ENCODE measurements around the gene VAV3.
"Not testable (repeated sequence)": the region's sequence is repeated elsewhere in the genome, so short reads cannot be mapped to it uniquely, and the experiment has no call there.

VAV3 gene, protein sequence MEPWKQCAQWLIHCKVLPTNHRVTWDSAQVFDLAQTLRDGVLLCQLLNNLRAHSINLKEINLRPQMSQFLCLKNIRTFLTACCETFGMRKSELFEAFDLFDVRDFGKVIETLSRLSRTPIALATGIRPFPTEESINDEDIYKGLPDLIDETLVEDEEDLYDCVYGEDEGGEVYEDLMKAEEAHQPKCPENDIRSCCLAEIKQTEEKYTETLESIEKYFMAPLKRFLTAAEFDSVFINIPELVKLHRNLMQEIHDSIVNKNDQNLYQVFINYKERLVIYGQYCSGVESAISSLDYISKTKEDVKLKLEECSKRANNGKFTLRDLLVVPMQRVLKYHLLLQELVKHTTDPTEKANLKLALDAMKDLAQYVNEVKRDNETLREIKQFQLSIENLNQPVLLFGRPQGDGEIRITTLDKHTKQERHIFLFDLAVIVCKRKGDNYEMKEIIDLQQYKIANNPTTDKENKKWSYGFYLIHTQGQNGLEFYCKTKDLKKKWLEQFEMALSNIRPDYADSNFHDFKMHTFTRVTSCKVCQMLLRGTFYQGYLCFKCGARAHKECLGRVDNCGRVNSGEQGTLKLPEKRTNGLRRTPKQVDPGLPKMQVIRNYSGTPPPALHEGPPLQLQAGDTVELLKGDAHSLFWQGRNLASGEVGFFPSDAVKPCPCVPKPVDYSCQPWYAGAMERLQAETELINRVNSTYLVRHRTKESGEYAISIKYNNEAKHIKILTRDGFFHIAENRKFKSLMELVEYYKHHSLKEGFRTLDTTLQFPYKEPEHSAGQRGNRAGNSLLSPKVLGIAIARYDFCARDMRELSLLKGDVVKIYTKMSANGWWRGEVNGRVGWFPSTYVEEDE

DNA sequence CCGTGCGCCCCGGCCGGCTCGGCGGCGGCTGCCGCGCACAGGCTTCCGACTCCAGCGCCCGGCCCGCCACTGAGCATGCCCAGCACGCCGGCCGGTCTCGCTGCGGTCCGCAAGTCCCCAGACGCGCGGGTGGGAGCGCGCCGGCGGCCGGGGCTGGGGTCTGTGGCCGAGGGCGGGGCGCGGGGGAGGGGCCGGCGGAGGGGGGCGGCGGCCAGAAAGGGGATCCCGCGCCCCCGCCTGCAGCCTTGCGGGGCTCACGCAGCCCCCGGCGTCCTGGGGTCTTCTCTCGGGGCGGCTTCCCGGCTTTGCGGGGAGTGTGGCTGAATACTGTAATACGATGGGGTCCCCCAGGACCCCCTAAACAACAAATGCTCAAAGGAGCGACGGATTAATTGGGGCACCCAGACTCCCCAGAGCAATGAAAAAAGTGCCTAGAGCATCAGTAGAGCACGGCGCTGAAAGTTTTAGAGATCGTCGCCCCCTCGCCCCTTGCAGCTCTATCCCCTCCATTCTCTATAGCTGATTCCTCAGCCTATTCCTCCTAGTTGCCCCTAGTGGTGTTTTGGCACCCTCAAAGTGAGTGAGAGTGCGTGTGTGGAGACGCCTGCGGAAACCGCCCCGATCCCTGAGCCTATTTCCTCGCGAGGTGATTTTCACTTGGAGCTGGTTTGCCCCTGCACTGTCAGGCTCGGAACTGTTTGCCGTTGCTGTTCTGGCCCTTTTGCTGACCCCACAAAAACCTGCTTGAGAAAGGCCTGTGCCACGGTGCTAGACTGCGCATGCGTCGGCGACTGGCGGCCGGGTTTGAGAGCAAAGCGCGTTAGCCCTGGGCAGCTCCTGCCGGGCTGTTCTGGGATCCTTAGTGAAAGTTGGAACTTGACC lies at the start of gene VAV3:
TSS of gene VAV3 (minus strand) at position 71 of the 882 bp plus-strand sequence. CDS start 311 bp downstream, outside the sequence.
- DNase-seq = peak; percentile 92 to 94 (median 92)

DNA sequence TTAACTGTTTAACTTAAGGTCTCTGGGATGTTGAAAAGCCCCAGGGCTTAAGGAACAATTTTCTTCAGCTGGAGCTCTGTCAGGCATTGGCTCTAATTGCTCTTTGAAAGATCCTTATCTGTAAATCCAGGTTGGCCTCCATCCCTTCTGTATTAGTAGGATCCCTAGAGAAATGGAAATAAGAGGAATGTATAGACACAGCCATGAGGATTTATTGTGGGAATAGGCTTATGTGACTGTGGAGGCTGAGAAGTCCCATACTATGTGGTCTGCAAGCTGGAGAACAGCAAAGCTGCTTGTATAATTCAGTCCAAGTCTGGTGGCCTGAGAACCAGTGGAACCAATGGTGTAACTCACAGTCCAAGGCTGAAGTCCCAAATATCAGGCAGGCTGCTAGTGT lies 47.6 kb upstream of the VAV3 start:
- DNase-seq = no peak

GRCh38 chr1:108011295-108011694 lies 46.3 kb upstream of the VAV3 start:
- DNase-seq = peak in 1 of 3 donors; percentile 17

DNA sequence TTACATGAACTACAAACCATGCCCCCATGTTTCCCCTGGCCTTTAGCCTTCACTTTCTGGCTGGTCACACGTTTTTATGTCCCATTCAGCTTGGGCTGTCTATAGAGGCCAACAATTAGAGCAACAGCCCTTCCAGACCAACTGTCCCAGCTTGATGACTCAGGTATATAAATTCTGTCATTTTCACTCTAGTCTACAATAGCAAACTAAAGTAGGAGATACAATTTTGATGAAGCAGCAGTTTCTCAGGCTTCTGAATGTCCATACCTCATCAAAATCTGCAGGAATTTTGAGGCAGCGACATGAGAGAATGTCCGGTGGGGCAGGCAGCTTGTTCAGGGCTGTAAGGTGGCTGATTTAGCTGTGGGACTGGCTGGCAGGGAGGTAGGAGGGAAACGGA lies 45.6 kb upstream of the VAV3 start:
- DNase-seq = no peak

DNA sequence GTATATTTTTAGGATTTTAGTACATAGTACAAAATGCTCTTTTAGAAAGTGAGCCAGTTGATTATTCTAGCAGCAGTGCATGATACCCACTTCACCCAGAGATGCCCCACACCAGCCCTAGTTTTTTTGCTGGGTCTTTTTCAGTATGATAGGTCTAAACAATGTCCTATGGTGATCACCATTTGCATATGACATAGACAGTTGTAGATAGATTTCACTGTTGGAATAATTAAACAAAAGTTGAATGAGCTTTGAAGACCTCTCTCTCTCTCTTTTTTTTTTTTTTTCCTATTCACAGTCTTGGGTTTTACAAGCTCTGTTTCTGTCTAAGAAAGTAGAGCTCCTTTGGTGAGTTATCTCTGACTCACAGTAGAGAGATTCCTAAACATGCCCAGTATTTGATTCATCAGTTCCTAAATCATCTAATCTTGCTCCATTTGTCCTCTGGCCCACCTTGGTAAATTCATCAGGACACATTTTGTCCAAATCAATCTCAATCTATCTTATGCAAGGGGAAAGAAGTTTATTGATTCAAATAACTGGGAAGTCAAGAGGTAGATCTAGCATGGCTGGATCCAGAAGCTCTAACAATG lies 44.7 kb upstream of the VAV3 start:
- peak in 2 of 3 donors; percentile 25 to 35 for DNase-seq

- no peak for DNase-seq
Observed at GRCh38 chr1:108007531-108007930, 42.6 kb upstream of the VAV3 start.

GRCh38 chr1:108007070-108007469 lies 42.1 kb upstream of the VAV3 start:
- DNase-seq = no peak

DNA sequence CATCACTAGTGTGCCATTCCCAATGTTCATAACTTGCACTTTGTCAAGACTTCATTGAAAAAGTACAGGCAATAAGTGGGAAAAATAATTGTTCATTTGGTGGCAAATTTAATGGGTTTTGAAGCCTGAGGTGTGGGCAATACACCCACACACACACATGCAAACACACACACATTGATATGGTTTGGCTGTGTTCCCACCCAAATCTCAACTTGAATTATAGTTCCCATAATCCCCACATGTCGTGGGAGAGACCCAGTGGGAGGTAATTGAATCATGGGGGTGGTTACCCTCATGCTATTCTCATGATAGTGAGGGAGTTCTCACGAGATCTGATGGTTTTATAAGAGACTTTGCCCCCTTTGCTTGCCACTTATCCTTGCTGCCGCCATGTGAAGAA lies 39.9 kb upstream of the VAV3 start:
- DNase-seq = not testable (repeated sequence)

GRCh38 chr1:108000620-108001111 lies 35.7 kb upstream of the VAV3 start:
- peak; percentile 22 to 37 (median 22) for DNase-seq

DNA sequence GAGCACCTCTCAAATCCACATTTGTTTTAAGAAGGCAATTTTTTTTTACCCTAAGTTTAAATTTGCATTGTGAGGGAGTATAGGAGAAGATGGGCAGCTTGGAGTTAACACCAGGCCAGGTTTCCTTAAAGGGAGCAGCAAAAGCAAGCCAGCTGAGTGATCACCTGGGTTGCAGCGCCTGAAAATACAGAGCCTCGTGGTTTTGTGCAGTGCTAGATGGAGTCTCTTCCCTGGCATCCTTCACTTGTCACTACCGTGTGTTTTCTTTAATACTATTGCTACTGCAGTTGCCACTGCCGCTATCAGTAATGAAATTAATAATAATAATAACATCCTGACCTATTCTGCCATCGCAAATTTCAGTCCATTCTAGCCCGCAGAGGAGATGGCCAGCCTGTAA lies 35.2 kb upstream of the VAV3 start:
- DNase-seq = no peak

DNA sequence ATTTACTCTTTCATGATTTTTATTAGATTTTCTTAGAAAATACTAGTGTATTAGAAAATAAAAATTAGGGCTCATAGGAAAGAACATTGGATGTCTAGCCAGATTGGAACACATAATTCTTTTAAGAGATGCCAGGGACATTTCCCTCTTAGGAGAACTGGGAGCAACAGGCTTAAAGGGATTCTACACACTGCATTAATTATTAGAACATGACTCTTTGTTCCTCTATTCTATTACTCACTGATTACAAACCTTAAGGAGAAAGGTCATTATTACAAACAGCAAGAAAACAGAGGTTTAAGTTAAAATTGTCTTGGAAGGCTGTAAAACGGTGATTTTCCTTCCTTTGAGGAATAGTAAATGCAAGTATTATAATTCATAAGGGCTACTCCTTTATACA lies 32.9 kb upstream of the VAV3 start:
- peak; percentile 5 to 56 (median 31) for DNase-seq

DNA sequence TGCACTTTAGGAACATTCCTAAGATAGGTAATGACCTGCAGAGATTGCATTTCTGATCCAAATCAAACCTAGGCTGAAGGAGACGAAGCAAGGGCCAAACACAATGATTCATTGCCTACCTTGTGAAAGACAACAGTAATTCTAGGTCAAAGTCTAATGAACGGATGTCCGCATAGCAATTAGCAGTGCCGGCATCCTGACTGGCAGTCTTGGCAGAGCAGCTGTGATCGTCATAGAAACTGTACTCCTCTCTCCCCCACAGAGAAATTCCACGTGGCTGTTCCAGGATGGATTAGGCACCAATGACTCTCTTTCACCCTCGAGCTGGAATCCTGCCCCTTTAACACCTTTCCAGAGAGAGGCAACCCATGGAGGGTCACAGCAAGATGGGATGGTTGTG lies 28.9 kb upstream of the VAV3 start:
- no peak for DNase-seq

DNA sequence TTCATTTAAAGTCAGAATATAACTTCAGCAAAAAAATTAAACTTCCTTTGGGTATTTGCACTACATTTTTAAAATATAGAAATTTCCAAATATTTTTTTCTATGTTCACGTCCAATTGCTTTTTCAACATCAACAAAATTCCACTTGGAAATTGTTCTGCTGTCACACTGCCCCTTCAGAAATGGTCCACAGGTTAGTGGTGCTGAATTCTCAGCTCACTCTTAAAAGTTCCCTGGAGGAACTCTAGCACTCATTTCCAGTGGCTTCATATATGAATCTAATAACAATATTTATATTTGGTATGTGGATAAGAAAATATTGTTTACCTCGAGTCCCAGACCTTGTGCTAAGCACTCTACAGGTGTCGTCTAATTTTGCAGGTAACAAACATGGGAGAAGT lies 27.4 kb upstream of the VAV3 start:
- DNase-seq = no peak

DNA sequence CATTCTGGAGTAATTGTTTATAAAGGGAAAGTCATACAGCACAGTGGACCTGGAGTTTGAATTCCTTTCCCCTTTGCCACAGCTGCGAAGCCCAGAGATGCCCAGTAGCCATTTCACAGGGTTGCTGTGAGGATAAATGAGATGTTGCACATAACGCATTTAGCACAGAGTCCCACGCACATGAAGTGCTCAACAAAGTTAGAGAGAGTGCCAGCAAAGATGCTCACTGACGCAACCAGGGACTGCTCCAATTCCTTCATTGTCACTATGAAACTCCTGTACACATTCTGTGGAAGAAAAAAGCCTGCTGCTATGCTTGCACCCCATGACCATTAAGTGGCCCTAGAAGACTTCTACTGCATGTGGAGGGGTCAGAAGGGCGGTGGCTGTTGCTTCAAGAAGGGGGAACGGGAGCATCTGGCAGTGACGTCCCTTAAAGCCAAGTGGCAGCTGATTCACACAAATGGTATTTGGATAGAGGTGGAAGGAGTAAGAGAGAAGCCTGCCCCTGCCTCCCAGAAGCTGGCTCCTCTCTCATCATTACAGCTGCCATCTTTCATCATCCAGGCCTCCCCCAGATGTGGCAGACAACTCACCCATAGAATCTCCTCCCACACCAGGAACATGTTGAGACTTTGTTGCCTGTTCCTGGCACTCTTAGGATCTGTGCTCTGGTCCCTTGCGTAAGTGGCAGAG lies 26.5 kb upstream of the VAV3 start:
- peak; percentile 64 to 69 (median 67) for DNase-seq

- DNase-seq = peak in 2 of 3 donors; percentile 4 to 25
Observed at GRCh38 chr1:107990606-107991005, 25.6 kb upstream of the VAV3 start.

DNA sequence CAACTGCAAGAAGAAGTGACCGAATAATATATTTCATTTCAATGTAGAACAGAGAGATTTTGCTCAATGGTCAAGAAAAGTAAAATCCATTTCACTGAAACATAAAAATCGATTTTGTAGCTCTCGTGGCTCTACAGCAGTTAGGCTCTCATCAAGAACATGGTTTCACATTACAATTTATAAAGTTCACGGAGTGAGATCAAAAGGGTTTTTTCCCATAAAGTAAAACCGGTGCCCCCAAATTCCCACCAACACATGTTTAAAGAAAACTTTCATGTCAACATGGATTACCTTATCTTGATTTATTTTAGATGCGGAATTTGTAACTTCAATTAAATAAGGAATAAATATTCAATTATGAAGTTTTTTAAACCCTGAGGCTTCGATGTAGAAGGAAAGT lies 16.3 kb upstream of the VAV3 start:
- no peak for DNase-seq

DNA sequence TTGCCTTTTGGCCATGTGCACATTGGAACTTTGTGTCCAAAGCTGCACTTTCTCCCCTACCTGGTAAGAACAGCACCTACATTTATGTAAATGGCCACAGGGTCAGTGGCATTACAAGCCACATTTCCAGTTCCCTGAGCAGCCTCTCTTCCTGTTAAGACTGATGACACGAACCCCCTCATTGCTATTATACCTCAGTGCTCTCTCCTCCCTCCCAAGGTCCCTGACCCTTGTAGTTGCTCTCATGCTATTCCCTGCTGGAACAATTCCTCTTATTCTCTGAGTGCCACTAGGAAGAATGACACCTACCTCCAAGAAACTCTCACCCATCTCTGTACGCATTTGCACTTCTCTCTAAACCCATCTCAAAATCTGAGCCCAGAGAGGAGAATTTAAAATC lies 14.9 kb upstream of the VAV3 start:
- no peak for DNase-seq

DNA sequence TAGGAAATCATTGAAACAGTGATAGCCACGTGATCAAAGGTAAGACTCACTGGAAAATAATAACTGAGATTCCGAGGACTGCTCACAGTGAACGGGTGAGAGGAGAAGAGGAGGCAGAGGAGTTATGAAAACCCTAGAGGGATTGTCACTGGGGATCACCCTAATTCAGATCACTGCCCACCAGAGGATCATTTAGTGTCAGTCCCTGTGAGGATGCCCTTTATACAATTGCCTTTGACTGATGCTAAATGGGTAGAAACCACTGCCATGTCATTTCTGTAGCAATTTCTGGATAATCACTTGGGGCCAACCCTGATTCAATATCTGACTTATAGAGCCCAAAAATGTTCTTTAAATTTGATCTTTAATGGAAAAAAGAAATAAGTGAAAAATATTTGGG lies 14.1 kb upstream of the VAV3 start:
- DNase-seq = no peak

- no peak for DNase-seq
Observed at GRCh38 chr1:107976836-107977235, 11.9 kb upstream of the VAV3 start.

GRCh38 chr1:107976431-107976830 lies 11.5 kb upstream of the VAV3 start:
- peak in 1 of 3 donors; percentile 28 for DNase-seq

GRCh38 chr1:107975851-107976250 lies 10.9 kb upstream of the VAV3 start:
- DNase-seq = no peak

DNA sequence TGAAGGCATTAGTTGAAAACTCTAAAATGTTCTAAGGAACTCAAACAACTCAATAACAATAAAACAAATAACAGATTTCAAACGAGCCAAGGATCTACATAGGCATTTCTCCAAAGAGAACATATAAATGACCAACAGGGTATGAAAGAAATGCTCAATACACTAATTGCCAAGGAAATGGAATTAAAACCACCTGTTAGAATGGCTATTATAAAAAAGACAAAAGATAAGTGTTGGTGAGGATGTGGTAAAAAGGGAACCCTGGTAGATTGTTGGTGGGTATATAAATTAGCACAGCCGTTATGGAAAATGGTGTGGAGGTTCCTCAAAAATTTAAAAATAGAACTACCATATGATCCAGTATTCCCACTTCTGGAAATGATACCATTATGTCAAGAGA lies 9.1 kb upstream of the VAV3 start:
- no peak for DNase-seq

All from suppressor macrophage treated with lipopolysaccharide for 1 hour (primary cell).